ENCODE data around the gene RNU6-8.

RNU6-8 gene

DNA sequence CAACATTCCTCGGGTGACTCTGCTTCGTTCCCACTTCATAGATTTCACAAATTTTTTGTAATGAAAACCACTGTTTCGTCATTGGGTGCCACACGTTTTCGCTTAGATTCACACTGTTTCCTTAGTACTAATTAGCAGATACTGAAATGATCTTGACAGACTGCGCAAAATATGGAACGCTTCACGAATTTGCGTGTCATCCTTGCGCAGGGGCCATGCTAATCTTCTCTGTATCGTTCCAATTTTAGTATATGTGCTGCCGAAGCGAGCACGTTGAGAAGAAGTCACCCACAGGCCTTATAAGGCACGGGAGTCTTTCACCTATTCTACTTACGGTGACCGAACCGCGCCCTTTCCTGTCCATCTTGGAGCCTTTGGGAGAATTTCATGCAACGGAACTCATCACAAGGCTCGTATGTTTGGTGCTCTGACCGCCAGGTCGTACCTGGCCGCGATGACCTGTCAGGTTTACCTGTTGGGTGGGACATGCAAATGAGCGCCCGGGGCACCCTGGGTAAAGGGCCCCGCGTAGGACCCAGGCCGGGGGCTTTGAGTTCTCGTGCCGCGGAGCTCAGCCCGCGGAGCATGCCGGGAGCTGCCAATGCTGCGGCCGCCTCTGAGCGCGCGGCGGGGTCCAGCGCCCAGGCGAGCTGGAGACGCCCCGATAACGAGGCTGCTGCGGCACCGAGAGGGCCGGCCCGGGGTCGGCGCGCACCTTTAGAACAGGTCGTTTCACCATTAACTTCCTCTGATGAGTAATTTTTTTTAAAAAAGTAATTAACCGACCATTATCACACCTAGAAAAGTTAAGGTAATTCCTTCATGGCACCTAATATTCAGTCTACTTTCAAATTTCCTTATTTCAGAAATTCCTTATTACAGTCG is at the start of gene RNU6-8:
Gene RNU6-8, minus strand, starts transcription at position 272 of the 885 bp plus-strand sequence.
- DNase-seq (ENCODE audit: low spot score) = peak; percentile 86

DNA sequence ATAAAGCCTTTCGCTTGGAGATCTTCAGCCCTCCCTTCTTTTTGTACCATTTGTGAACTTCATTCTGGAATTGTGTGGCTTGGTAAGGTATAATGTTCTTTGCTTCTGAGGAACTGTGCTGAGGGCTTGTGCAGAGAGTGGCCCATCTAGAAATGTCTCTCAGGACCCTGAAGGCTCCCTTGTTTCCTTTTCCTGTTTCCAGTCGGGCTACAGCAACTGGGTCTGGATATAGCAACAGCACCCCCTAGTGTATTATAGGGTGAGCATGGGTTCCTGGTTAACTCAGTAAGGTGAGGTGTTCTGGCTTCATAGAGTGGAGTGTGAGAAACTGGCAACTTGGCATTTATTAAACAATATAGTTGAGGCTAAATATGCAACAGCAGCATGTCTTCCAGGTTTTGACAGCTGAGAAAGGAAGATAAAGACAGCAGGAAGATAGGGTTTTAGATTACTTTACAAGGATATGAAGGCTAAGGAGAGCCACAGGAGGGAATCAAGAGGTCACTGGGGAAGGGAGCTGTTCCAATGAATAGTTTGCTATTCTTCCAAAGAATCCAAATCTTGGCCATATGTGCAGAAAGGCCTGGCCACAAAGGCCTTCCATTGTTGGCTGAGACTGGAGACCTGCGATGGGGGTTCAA is 49.1 kb upstream of the RNU6-8 start:
- peak; percentile 76 for DNase-seq (ENCODE audit: low spot score)

DNA sequence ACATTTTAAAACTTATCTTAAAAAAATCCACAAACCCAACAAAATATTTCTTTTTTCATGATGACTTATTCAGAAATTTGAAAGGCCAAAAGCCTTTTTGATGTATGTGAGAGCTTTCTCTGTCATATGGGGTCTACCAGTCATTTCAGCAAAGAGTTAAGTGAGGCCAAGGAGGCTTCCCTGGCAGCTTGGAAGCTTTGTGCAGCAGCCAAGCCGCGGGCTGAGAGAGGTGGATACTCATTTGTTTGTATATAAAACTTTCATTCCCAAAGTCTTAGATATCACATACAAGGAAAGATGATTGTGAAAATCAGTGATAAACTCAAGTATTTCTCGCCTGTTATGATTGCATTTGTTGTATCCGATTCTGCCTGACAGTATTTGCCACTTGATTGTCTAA is 48.5 kb upstream of the RNU6-8 start:
- DNase-seq (ENCODE audit: low spot score) = no peak

DNA sequence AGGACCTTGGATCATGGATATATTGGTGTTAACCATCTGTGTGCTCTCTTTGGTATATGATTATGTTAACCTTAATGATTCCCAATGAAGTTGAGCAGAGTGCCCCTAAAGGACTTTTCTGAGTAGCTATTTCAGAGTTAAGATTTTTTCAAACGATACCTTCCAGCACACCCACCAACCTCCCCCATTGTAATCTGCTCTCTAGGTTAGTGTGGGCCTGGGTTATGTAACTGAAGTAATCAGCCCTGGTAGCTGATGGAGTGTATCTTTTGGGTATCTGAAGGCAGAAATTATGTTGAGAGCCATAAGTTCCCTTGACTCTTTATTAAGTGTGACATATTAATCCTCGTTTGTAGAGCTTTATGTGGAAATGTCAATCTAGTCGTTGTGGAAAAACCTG is 47.6 kb upstream of the RNU6-8 start:
- no peak for DNase-seq (ENCODE audit: low spot score)

DNA sequence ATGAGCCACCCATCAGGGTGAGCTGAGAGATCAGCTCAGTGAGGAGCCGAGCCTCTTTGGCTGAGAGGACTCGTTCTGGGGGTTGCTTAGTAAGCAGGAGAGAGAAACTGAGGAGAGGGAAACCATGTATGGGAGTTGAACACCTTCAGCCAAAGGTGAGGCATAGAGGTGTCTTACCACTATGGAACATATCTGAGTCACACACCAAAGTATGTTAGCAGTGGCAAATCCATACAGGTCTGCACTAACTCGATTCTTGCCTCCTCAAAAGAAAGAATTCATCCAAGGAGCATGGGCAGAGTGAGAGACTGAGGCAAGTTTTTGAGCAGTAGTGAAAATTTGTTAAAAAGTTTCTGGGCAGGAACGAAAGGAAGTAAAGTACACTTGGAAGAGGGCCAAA is 46.7 kb upstream of the RNU6-8 start:
- no peak for DNase-seq (ENCODE audit: low spot score)

DNA sequence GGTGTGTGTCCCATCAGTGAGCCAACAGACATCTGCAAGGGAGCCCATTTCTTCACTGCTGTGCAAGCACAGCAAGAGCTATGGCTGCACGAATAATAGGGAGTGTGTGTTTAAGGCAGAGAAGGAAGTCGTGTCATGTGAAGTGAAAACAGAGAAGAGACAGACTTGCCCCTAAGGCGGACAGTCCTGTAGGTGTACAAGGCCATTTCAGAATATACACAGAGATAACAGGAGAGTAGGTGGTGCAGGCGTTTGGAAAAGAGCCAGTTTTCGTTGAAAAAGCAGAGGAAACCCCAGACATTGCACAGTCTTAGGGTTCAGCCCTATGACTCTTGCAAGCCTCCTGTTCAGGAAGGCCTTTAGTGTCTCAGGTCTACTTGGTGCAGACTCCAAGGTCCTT is 46.3 kb upstream of the RNU6-8 start:
- DNase-seq (ENCODE audit: low spot score) = no peak

DNA sequence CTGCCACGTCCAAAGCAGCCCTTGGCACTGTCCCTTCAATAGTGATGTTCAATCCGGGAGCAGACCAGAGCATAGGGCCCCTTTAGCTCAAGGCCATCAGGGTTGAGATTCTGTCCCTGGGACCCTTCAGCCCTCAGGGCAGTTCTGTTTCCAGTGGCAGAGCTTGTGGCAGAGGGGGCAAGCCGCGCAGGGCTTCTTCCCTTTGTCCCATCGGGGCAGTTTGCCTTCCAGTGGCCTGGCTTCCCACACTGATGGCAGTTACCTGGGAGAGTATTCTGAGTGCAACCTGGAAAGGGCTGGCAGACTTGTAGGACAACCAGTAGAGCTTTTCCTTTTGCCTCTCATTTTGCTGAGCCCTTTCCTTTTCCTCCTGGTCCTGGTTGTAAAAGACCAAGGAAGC is 43.7 kb upstream of the RNU6-8 start:
- no peak for DNase-seq (ENCODE audit: low spot score)

DNA sequence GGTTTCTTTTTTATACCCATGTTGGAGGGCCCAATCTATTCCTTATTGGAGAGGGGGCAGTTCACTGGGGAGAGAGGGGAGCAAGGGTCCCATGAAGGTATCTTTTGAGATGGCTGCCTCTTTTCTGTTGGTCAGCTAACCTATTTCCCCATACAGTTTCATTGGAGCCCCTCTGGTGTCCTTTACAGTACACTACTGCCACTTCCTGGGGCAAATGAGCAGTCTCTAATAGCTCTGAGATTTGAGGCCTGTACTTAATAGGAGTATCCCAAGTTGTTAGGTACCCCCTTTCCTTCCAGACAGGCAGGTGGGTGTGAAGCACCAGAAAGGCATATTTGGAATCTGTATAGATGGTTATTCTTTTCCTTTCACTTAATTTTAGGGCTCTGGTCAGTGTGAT is 41.3 kb upstream of the RNU6-8 start:
- no peak for DNase-seq (ENCODE audit: low spot score)

DNA sequence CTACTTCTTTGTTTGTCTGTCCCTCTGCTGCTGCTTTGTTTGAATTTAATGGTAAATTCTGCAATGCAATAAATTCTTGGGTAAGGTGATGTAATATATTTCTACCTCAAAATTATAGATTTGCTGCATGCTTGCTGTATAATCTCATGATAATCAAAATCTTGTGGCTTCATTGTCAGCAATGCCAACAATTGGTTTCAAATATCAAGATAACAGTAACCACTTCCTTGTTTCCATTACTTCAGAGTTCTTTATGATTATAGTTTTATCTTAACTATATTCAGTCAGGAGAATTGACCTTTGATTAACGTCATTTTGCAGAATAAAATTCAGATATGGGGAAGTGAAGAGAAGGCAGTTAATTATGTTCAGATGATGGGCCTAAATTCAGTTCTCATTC is 30.2 kb upstream of the RNU6-8 start:
- no peak for DNase-seq (ENCODE audit: low spot score)

DNA sequence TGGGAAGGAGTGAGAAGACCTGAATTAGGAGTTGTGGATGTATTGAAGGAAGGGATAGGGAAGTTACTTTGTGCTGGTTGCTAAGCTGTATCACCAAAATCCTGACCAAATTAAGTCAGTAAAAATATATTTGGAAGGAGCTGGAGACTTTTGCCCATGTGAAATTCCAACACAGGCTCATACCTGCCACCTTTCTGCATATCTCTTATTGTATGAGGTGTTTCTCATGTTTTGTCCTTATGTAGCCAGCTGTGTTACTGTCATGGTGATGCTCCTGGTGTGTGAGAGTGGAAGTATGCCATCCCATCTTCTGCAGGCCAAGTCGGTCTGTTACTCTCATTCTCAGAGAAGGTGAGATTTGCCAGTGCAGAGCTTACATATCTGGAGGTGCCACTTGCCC is 29.4 kb upstream of the RNU6-8 start:
- no peak for DNase-seq (ENCODE audit: low spot score)

DNA sequence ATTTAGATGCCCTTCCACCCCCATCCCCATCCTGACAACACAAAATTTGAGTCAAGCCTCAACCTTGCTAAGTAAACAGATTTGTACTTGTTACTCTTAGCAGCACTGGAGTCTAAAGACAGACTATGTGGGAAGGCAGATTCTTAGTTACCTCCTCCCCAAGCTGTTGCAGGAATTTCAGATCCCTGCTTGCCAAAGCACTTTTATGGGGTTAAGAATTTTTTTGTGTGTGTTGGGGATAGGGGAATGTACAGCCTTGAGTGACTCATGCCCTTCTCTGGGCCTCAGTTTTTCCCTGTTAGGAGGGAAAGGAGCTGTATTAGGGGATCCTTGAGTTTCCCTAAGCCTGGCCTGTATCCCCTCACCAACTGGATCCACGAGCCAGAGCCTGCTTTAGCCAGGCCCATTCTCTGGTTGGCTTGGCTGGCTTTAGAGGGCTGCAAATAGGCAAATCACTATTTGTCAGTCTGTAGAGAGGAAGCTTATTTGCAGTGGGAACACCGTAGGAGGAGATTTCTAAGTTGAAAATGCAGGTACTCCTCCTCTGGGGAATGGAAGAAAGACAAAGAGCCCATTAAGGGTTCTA is 27.7 kb upstream of the RNU6-8 start:
- DNase-seq (ENCODE audit: low spot score) = no peak

DNA sequence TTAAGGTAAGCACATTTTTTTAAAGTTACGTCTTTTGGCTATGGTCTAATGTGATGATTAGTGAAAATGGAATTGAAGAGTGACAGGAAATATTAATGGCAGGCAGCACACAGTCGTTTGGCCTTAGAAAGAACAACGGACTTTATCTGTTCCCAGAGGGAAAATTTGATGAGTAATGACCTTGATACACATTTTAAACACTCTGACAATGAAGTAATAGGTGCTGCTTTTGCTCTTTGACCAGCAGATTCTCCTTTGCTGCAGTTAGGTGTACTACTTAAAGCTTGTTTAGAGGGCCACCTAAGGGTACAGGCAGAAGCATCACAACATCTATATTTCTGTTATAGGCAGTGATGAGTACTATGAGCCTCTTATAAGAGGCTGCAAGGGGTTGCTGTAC is 27.1 kb upstream of the RNU6-8 start:
- DNase-seq (ENCODE audit: low spot score) = no peak

DNA sequence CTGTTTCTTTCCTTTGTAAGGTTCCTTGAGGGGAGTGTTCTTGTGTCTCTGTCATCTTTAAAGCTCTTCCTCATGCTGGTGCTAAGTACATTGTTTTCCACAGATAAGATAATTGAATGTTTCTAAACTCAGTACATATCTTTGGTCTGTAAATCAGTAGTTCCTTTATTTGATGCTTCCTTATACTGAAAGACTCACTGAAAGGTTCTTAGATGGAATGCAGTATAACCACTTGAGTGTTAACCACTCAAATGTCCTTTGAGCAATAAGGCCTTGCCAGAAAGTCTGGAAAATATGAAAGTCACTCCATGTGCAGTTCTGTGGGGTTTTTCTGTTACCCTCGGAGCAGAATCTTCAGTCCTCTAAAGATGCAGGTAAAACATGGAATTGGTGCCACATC is 23.0 kb upstream of the RNU6-8 start:
- no peak for DNase-seq (ENCODE audit: low spot score)

DNA sequence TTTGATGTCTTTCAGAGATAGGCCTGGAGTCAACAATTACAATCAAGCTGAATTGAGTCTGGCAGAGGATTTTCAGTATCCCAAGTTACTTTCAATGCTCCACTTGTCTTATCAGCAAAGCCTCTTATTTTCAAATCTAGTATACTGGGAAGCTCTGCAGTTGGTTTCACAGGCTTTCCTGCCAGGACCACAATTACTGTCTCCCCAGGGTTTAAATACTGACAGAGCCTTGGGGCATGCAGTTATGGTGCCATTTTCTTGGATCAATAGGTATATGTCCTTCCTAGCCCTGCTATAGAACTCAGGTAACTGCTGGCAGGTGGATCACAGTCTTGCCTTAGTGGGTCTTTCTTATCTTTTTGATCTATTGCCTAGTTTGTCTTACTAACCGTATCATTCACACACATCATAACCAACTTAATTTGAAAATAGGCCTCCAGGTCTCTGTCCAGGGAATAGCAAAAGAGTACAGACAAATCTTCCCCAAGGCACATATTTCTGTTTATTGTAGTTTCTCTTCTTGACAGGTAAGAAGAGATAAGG is 22.4 kb upstream of the RNU6-8 start:
- DNase-seq (ENCODE audit: low spot score) = no peak

DNA sequence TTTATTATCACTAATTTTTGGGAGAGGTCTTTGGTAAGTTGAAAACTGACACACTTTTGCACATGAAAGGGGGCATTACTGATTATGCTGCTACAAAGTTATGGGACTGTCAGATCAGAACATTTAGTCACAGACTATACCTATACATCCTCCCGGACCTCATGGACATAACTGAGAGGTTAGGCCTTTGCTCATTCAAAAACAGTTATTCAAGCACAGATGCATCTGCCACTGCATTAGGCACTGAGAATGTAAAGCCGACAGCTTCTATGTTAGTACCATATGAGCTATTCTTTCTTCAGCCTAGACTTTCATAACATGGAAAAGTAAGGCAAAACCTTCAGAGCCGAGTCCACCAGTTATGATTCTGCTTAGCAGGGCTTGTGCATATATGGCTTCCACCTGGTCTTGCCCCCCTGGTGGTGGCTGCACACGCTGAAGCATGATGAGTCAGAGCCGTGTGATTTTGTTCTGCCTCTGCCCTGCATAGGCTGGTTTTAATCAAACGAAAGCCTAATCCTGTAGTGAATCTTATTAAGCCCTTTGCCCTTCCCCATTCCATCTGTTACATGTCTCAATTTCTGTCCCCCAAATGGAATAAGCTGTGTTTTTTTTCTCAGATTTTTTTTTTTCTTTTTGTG is 21.8 kb upstream of the RNU6-8 start:
- no peak for DNase-seq (ENCODE audit: low spot score)

DNA sequence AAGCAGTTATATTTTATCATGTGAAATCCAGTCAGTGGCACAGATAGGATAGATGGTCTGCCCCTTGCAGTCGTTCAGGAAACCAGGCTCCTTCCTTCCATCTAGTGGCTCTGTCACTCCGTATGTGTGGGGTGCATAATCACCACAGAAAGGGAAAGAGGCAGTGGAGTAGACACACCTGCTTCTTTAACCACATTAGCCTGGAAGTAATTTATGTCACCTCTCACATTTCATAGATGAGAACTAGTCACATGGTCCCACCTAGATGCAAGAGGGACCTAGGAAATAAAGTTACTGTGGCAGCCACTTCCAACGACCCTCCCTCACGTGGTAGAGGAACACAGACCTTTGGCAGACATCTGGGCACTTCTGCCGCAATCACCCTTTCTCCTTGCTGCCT is 14.2 kb upstream of the RNU6-8 start:
- no peak for DNase-seq (ENCODE audit: low spot score)

DNA sequence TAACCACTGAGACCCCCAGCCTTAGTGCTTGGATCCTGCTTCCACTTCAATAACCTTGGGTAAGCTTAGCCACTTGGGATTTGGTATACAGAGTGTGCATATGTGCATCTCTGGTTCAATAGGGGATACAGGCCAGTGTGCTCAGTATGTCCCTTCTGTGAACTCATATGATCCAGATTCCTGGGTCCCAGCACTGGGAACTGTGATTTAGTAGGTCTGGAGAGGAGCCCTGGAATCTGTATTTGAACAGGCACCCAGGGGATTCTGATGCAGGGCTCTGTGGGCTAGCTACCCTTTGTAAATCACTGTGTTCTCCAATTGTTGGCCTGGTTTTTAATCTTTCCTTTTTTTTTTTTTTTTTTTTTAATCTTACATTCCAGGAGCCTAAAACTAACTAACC is 9.8 kb upstream of the RNU6-8 start:
- DNase-seq (ENCODE audit: low spot score) = no peak

DNA sequence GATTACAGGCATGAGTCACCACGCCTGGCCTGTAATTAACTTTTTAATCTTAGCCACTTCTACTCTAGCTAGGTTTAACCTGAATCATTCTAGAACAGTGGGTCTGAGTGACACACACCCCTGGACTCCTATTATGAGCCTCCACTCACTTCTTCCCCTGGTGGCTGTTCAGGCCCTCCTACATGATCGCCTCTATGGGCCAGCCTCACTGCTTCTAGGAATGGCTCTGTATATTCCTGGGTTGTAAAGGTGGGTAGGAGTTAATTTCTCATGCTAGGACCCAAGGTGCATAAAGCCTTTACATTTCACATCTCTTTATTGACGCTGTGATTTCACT is 8.0 kb upstream of the RNU6-8 start:
- DNase-seq (ENCODE audit: low spot score) = no peak

DNA sequence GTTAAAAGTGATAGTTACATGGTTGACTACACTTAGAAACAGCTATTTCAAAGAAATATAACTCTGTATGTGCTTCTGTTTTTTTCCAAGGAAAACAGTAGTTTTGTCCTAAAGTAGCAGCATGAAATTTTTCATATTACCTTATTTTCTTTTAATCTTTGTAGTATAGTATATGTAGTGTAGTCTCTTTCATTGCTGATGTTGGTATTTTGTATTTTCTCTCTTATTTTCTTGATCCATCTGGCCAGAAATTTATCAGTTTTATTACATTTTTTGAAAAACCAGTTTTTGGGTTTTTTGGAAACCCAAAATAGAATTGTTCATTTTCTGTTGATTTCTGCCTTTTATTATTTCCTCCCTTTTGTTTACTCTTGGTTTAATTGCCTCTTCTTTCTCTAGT is 6.4 kb upstream of the RNU6-8 start:
- DNase-seq (ENCODE audit: low spot score) = no peak

DNA sequence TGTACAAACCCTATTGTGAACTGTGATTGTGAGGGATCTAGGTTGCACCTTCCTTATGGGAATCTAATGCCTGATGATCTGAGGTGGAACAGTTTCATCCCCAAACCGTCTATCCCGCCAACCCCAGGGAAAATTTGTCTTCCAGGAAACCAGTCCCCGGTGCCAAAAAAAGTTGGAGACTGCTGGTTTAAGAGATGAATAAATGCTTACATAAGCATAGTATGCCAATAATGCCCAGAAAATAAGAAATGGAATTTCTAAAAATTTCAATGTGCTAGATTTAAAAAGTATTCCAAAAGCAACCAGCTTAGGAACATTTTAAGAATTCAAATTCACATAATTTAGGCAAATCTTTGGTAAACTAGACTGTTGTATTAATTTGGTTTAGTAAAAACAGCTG is 5.4 kb upstream of the RNU6-8 start:
- no peak for DNase-seq (ENCODE audit: low spot score)

DNA sequence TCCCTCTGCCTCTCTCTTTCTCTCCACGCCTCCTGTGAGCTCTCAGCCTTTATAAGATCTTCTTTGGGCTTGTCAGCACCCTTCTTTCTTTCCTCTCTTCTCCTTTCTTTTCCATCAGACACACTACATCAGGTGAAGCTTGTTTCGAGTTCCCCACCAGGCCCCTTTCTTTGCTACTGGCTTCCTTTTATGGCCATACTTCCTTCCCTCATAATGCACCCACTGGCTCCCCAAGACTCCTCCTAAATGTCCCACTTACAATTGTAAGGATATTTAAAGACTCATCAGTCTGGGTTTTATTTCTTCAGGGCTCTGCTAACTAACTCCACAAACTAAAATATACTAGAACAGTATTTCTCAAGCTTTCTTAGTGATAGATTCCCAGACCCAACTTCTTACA is 3.5 kb upstream of the RNU6-8 start:
- no peak for DNase-seq (ENCODE audit: low spot score)

DNA sequence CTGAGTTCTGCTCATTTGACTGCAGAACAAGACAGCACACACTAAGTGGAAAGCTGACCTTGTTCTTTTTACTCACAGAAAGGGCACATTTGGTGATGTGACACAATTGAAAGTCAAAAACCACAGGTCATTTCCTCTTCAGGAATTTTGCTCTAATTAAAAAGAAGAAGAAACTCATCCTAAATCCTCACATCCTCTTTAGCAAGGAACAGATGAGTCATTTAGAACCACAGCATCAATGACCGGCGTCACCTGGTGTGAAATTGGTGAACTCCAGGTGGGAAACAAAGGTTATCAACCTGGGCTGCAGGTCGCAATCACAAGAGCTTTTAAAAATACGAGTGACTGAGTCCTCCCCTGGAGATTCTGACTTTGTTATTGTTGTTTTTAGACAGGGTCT is 2.9 kb upstream of the RNU6-8 start:
- no peak for DNase-seq (ENCODE audit: low spot score)

DNA sequence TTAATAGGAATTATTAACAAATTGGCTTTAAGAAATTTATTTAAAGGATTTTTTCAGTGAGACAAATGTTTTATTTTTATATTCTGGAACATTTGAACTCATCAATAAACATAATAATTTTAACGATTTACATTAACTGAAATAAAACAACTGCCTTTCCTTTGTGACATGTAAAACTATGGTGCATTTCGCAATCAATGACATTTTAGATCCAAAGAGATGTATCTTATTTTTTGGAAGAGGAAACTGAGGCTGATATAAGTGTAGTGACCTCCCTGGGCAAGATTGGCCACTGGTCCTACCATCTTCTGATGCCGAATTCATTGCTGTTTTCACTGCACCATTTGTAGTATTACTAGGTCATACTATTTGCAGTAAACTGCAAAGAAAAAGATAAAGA is 2.5 kb upstream of the RNU6-8 start:
- no peak for DNase-seq (ENCODE audit: low spot score)
